DMS79 (cell line): Measurements from ENCODE around the gene ANAPC2.

Experiments
- DNase-seq: peaks from one replicate; lab custom pipeline; 2025; lab: John Stamatoyannopoulos, UW

Gene ANAPC2

DNA sequence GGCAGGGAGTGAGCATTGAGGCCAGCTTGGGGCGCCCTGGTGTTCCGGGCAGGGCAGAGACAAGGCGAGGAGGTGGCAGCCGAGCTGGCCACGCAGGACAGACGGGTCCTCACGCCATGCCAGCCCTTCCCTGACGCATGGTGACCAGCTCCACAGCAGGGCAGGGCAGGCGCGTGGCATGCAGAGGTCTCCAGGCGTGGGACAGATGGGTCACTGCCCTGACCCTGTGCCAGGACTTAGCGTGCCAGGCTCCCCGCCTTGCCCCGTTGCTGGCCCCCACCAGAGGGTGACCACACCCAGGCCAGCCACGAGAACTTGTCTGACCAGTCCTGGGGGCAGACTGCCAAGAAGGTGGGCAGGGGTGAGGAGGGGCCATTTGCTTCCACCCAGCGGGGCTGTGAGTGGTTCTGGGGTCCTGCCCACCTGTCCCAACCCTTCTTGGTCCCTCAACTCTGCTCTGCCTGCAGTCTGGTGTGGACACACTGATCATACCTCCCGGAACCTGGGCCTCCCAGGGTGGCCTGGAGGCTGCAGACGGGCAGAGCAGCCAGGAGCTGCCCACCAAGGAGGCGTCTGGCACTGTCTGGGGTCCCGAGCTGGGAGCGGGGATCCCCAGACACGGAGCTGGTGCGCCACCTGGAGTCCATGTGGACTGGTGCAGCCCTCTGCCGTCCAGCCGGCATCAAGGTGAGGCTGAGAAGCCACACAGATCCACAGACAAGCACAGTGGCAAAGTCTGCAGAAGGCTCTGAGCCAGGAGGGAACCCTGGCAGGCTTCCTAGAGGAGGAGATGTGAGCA lies 38.9 kb upstream of the ANAPC2 start, which contains the start of gene RNF224:
TSS of gene RNF224 (plus strand) at position 449 of the 799 bp plus-strand sequence. CDS start 834 bp downstream, outside the sequence.
- peak; percentile 42 for DNase-seq

DNA sequence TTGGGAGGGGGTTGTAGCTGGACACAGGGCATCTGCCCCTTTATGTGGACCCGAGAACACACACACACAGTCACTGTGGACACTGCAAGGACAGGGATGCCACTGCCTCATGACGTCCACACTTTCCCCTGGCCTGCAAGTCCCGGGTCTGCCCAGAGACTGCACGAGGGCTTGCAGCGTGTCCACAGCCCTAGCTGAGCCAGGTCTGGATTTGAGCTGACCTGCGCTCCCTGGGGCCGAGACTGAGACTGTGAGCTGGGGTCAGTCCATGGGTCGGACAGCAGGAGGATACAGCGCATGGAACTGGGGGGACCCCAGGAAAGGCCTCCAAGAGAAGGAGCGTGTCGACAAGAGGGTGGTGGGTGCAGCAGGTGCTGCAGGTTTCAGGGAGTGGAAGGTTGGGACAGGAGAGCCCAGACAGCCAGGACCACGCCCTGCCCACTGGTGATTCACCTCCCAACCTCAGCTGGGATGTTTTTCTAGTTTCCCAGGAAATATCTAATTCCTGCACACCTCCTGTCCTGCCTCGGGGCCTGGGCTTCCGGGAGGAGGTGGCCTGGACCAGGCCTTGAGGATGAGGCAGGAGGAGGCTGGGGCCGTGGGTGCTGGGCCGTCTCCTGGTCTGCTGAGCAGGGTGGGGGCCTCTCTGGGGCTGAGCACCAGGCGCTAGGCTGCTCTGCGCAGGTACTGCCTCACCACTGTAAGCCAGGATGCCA lies 38.1 kb upstream of the ANAPC2 start:
- DNase-seq, result no peak

- no peak for DNase-seq
These were observed 37.5 kb upstream of the ANAPC2 start for GRCh38 chr9:137225699-137226331.

DNA sequence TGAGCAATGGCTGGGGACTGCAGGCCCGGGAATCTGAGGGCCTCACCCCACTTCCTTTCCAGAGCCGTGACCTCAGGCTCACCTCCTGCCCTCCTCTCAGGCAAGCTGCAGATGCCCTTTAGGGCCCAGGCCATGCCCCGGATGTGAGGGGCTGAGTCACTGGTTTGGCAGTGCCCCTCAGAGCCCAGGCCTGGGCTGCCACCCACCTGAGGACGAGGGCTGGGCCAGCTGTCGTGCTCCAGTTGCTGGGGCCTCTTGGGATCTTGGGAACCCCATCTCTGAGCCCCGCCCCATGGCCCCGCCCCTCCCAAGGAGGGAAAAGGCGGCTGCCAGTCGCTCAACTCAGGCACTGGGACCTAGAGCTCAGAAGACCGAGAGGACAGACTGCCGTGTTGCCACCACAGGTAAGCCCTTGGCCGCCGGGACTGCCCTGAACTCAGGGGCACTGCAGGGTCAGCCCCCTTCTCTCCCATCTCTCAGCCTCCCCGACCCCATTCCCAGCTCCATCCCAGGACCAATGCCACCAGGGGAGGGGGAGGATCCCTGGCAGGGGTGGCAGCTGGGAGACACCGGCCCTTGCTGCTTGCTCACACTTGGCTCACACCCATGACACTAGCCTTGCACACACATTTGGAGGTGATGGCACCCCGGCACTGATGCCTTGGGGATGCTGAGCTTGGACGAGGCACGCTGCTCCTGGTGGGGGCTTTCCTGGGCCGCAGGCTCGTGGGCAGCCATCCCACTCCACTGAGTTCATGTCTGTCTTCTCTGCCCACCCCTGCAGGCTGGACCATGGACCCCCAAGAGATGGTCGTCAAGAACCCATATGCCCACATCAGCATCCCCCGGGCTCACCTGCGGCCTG lies 36.7 kb upstream of the ANAPC2 start, which contains the start of gene CYSRT1:
TSS of gene CYSRT1 (plus strand) at position 345 of the 865 bp plus-strand sequence. CDS start at position 793, 448 bp downstream.
- DNase-seq, result no peak

DNA sequence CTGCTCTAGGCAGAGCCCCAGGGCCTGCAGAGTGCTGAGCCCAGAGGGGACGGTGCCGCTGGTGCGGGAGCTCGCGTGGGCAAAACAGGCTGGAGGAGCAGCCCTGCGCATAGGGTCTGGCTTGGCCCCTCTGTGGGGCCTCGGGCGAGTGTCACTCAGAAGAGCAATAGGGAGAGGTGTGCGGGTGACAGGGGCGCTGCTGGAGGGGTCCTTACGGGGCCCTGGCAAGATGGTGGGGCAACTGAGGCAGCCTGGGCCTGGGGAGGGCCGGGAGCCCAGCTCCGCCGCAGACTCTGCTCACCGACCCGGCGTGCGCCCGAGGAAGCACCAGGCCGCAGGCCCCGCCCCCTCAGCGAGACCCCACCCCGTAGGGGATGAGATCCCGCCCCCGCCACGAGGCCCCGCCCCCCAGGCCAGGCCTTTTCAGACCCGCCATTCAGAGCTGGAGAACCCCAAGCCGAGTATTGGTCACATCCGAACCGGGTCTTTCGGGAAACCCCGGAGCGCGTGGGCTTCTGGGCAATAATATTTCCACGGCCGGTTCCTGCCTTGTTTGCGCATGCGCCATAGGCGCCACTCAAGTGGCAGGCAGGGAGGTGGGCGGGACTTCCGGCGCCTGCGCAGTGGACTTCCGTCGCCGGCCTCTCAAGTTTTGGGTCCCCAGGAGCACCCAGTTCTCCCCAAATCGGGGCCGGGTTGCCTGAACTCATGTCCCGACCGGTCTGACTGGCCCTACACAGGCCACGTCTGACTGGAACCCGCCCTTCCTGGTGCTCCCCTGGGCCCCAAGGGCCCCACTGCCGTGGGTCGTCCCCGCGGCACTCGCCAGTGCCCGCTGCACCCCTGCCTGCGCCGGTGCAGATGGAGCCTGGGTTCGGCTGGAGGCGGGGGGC lies 35.0 kb upstream of the ANAPC2 start:
- DNase-seq, result peak; percentile 96

DNA sequence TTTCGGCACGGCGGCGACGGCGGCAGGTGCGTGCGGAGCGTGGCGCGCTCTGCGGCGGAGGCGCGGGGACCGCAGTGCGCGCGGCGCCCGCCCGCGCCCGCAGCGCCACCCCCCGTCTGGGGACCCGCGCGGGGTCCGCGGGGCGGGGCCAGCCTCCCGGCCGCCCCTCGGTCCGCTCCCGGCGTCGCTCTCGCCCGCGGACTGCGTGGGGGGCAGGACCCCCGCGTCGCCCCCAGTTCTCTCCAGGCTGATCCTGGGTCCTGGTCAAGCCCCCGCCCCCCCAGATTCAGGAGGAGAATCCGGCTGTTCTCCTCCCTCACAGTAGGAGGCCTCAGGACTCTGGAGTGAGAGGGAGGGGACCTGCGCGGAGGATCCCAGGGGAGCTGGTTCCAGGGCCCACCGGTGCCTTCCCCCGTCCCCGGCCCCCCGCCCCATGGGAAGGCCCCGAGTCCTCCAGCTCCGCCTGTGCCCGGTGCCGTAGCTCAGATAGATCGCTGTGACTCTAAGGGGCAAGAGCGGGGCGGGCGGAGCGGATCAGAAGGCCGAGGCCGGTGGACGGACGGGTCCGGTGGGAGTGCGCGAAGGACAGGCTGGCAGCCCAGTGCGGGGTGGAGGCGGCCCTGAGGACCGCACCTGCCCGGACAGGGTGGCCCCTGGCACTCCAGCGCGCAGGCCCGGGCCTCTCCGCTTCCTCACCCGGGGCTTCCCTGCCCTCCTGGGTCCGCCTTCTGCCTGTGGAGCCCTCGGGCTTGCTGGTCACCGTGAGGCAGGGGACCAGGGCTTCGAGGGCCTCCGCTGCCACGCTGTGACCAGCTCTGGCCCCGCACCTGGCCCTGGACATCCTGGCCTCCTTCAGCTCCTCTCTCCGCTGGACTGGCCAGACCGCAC lies 34.1 kb upstream of the ANAPC2 start, which contains the start of gene RNF208:
TSS of gene RNF208 (minus strand) at position 51 of the 888 bp plus-strand sequence. CDS start 1,028 bp downstream, outside the sequence.
- no peak for DNase-seq

DNA sequence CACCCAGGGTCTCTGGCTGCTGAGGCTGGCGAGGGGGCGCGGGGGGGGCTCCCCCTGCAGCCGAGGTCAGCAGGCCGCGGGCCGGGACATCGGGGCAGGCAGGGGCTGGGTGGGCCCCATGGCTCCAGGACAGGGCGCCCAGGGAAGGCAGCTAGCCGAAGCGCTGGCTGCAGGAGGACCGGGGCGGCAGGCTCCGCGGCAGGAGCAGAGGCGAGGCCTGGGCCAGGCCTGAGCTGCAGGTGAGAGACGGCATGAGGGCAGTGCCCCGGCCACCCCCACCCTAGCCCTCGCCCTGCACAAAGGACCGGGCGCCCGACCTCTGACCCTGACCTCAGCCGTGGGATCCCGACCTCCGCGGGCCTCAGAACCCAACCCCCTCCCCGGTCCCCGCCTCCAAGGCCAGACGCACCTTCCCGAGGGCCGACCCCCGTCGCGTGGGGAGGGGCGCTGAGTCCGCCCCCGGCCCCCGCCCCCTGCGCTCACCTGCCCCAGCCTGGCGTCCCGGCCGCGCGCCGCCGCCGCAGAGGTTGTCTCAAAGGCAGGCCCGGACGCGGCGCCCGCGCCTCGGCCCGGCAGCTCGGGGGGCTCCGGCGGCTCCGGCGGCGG lies 33.2 kb upstream of the ANAPC2 start:
- no peak for DNase-seq

GRCh38 chr9:137221095-137221505 lies 32.7 kb upstream of the ANAPC2 start:
- no peak for DNase-seq

DNA sequence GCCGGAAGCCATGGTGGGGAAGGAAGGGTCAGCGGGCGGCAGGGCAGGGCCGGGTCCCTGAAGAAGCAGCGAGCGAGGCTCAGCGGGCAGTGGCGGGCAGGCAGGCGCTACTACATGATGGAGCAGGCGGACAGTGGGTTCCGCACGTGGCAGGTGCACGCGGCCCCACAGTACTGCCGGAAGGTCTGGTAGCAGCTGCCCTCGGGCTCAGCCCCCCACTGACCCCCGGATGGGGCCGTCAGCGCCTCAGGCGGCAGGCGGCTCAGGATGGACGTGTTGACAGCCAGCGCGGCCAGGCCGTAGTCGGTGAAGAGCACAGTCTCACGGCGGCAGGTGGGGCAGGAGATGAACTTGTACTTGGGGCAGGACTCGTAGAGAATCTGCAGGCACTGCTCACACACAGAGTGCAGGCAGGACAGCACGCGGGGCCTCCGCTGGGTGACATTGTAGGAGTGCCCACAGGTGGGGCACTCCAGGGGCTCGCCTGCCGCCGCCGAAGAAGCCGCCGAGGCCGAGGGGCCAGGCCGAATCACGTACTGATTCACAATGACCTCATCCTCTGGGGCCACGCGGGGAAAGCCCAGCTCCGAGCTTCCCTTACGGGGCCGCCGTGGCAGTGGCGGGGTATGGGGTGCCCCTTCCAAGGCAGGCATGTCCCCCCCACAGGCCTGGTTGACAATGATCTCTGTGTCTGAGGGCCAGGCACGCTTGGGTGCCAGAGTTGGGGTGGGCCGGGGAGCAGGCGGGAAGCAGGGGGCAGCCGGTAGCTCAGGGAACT lies 32.1 kb upstream of the ANAPC2 start:
- no peak for DNase-seq

- no peak for DNase-seq
These were observed 31.5 kb upstream of the ANAPC2 start for GRCh38 chr9:137219757-137220316.

DNA sequence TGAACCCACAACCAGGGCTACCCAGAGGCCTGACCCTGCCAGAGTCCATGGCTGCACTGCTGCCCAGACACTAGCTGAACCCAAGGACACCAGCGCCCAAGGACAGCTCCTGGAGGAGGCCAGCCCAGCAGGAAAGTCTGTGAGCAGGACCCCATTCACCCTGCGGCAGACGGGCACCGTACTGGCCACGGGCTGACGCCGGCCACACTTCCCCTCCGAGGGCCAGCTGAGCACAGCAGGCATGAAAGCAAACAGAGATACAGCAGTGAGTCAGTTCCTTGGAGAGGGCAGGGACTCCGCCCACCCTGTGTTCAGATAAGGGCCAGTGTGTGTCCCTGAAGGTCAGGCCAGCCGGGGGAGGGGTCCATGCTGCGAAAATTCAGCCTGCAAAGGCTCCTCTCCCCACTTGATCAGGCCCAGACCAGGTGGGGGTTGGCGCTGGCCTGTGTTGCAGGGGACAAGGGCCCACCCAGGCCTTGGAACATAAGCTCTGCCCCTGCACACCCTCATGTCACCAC lies 30.5 kb upstream of the ANAPC2 start:
- DNase-seq, result no peak

DNA sequence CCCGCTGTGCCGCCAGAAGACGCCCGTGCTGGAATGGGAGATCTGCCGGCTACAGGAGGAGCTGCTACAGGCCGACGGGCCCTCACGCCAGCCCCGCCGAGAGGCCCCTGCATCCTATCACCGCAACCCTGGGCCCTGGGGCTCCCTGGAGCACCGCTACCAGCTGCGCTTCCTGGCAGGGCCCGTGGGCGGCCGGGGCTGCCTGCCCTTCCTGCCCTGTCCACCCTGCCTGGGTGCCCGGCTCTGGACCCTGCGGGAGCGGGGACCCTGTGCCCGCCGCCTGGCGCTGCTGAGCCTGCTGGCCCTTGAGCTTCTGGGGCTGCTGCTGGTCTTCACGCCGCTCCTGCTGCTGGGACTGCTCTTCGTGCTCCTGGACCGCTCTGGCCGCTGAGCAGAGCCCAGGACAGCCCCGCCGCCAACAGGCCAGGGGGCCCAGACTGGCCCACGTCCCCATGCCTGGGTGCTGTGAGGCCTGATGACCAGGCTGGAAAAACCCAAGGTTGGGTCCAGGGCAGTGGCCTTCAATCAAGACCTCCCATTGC lies 29.9 kb upstream of the ANAPC2 start:
- no peak for DNase-seq

- DNase-seq, result no peak
These were observed 29.2 kb upstream of the ANAPC2 start for GRCh38 chr9:137217276-137218211.

DNA sequence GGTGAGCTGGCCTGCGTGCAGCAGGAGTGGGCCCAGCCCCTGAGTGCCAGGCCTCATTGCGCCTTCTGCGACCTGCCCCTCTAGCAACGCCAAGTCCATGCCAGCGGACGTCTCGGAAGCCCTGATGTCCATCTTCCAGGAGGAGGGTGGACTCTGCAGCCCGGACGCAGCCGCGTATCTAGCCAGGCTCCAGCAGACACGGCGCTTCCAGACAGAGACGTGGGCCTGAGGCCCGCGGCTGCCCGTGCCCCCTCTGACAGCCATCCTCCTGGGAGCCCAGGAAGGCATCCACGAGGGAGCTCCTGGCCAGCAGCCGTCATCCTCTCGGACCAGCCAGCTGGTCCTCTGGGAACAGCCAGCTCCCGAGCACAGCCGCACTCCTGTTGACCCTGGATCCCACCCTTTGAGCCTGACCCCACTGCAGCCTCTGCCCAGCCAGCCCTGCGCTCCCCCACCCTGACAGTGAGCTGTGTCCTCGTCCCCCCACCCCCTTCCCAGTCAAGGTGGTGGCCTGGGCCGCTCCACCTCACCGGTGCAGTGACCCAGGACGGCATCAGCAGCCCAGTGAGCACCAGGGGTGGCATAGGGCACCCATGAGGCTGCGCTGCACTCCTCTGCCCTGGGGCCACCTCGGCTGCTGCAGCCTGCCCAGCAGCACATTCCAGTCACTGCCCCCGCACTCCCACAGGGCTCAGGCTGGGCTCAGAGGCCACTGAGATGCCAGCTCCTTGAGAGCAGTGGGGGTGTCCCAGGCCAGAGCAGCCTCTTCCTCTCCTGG lies 28.0 kb upstream of the ANAPC2 start:
- DNase-seq, result no peak

DNA sequence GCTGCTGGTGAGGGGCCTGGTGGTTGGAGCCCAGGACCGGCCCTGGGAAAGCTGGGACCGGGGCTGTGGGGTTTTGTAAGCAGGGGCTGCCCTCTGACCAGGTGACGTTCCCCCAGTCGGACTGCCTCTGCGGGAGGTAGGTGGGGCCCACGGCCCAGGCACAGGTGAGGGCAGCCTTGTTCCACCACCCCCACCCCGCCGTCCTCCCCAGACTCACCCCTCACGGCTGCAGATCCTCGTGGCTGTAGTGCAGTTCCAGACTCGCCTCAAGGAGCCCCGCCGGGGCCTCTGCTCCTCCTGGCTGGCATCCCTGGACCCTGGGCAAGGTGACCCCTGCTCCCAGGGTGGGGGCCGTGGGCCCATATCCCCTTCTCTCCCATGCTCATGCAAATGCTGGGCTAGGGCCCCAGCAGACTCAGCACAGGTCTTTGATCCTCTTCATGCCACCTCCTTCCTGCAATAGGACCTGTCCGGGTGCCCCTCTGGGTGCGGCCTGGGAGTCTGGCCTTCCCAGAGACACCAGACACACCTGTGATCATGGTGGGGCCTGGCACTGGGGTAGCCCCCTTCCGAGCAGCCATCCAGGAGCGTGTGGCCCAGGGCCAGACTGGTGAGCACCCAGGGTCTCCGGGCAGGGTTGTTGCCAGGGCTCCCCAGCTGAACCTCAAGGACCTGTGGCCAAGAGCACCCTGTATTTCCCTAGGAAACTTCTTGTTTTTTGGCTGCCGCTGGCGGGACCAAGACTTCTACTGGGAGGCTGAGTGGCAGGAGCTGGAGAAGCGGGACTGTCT lies 27.0 kb upstream of the ANAPC2 start:
- no peak for DNase-seq
